GM13976 (cell line): ENCODE results near the gene FBXW9.
"Not testable (repeated sequence)": the region's sequence is repeated elsewhere in the genome, so short reads cannot be mapped to it uniquely, and the experiment has no call there.

Experiments
- DNase-seq: peaks from one replicate; pipeline ENCODE4 v3.0.0; 2012; ENCODE audit warnings: low spot score
- in situ Hi-C: fragments of 300-500 bp; cut with MboI; formaldehyde crosslinking; loops from one replicate; pipeline ENCODE4 v1.12.0; 2022; ENCODE audit warnings: low sequenced_read_pairs, mixed read lengths, inconsistent platforms; ENCODE audit not compliant: unreplicated experiment
- TF ChIP-seq, protein P1 (sequence below): IDR thresholded peaks from 2 replicates; pipeline ENCODE4 v1.5.1; 2012; ENCODE audit warnings: borderline replicate concordance, mild to moderate bottlenecking; ENCODE audit not compliant: insufficient read depth; ENCODE audit errors: extremely low read depth, missing control alignments, control extremely low read depth

The FBXW9 gene

DNA sequence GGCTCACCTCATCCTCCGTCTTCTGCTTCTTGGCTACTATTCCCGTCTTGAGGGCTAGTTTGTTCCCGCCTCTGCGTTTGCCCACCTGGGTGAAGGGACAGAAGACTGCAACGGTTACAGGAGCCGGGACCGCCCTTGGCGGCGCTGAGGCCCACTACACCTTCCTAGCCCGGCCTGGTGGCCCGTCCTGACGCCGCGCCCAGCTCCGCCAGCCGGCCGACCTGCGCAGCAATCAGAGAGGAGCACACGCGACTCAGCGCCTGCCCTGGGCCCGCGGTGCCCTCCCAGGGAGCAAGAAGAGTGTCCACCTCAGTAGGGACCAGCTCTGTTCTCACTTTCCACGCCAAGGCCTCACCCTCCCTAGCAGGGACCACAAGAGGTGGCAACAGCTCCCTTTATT, 34.9 kb upstream of the FBXW9 start:
- no peak for DNase-seq
- in situ Hi-C loops, result no loop called here
- TF ChIP-seq, protein P1, sequence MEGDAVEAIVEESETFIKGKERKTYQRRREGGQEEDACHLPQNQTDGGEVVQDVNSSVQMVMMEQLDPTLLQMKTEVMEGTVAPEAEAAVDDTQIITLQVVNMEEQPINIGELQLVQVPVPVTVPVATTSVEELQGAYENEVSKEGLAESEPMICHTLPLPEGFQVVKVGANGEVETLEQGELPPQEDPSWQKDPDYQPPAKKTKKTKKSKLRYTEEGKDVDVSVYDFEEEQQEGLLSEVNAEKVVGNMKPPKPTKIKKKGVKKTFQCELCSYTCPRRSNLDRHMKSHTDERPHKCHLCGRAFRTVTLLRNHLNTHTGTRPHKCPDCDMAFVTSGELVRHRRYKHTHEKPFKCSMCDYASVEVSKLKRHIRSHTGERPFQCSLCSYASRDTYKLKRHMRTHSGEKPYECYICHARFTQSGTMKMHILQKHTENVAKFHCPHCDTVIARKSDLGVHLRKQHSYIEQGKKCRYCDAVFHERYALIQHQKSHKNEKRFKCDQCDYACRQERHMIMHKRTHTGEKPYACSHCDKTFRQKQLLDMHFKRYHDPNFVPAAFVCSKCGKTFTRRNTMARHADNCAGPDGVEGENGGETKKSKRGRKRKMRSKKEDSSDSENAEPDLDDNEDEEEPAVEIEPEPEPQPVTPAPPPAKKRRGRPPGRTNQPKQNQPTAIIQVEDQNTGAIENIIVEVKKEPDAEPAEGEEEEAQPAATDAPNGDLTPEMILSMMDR, result no peak

DNA sequence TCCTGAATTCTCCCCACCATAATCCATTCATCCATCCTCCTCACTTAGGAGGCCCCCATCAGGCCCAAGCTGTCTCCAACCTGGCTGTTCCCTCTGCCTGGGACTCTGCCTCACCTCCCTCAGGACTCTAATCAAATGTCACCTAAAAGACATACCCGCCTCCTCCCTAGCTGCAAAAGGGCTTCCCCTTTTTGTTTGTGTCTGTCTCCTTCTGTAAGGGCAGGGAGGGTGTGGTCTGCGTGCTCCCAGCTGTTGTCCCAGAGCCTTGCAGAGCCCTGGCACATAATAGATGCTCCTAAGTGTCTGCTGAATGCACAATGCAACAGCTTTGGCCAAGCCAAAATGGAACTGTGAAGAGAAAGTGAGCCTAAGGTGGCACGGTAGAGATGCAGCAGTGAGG, 33.6 kb upstream of the FBXW9 start:
- in situ Hi-C loops, result no loop called here
- TF ChIP-seq, protein P1, result no peak
- DNase-seq, result no peak

DNA sequence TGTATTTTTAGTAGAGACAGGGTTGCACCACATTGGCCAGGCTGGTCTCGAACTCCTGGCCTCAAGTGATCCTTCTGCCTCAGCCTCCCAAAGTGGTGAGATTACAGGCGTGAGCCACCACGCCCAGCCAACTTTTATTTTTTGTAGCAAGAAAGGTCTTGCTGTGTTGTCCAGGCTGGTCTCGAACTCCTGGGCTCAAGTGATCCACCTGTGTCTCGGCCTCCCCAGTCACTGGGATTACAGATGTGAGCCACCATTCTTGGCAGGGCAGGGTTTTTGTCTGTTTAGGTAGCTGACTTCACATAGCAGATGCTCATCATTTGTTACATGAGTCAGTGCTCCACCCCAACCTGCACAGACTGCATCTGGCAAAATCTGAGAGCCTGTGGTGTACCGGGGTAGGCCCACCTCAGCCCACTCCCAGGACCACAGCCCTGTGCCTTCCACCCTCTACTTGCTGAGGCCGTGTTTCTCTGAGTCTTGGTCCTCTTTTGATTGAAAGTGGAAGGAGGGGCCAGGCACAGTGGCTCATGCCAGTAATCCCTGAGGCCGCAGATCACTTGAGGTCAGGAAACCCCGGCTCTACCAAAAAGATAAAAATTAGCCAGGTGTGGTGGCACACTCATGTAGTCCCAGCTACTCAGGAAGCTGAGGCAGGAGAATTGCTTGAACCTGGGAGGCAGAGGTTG, 31.5 kb upstream of the FBXW9 start:
- DNase-seq, result no peak
- TF ChIP-seq, protein P1, result no peak
- in situ Hi-C loops, result no loop called here

- in situ Hi-C loops, result no loop called here
- TF ChIP-seq, protein P1, result no peak
- DNase-seq, result no peak
Measured at GRCh38 chr19:12726988-12727316, 30.5 kb upstream of the FBXW9 start.

DNA sequence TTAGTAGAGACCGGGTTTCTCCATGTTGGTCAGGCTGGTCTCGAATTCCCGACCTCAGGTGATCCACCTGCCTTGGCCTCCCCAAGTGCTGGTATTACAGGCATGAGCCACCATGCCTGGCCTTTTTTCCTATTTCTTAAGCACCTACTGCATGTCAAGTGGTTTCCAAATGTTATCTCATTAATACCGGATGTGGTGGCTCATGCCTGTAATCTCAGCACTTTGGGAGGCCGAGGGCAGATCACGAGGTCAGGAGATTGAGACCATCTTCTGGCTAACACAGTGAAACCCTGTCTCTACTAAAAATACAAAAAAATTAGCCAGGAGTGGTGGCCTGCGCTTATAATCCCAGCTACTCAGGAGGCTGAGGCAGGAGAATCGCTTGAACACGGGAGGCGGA, 29.2 kb upstream of the FBXW9 start:
- DNase-seq, in situ Hi-C loops: not testable (repeated sequence)

GRCh38 chr19:12723641-12724426, 27.4 kb upstream of the FBXW9 start, which contains the start of gene TNPO2:
TNPO2 (minus strand) TSS chr19:12723932; CDS start chr19:12720977, 2,955 bp downstream.
- in situ Hi-C loops, result no loop called here
- peak; percentile 82 for DNase-seq

GRCh38 chr19:12723381-12723640, 26.9 kb upstream of the FBXW9 start:
- TF ChIP-seq, protein P1, result no peak
- in situ Hi-C loops, result no loop called here
- DNase-seq, result no peak

More at GRCh38 chr19:12723641-12724426, 27.4 kb upstream of the FBXW9 start, which contains the start of gene TNPO2:
- TF ChIP-seq, protein P1, result no peak
